KOPT-K1 (cell line): Measurements from ENCODE around the gene STPG3.

Experiments
- H3K27ac ChIP-seq: fragments of 200-600 bp; sonication (generic); 2 replicates; pipeline ENCODE4 v1.5.1; 2016; ENCODE audit warnings: antibody characterized with exemption, mild to moderate bottlenecking, low read depth, low read length; ENCODE audit not compliant: poor library complexity, severe bottlenecking
- H3K36me3 ChIP-seq: fragments of 200-600 bp; sonication (generic); 2 replicates; pipeline ENCODE4 v1.5.1; 2017; ENCODE audit warnings: antibody characterized with exemption, mild to moderate bottlenecking, low read length, moderate library complexity; ENCODE audit not compliant: insufficient read depth
- H3K9me3 ChIP-seq: fragments of 200-600 bp; sonication (generic); 2 replicates; pipeline ENCODE4 v1.5.1; 2017; ENCODE audit warnings: antibody characterized with exemption, low read length, mild to moderate bottlenecking; ENCODE audit not compliant: insufficient read depth, poor library complexity, severe bottlenecking

Gene STPG3

DNA sequence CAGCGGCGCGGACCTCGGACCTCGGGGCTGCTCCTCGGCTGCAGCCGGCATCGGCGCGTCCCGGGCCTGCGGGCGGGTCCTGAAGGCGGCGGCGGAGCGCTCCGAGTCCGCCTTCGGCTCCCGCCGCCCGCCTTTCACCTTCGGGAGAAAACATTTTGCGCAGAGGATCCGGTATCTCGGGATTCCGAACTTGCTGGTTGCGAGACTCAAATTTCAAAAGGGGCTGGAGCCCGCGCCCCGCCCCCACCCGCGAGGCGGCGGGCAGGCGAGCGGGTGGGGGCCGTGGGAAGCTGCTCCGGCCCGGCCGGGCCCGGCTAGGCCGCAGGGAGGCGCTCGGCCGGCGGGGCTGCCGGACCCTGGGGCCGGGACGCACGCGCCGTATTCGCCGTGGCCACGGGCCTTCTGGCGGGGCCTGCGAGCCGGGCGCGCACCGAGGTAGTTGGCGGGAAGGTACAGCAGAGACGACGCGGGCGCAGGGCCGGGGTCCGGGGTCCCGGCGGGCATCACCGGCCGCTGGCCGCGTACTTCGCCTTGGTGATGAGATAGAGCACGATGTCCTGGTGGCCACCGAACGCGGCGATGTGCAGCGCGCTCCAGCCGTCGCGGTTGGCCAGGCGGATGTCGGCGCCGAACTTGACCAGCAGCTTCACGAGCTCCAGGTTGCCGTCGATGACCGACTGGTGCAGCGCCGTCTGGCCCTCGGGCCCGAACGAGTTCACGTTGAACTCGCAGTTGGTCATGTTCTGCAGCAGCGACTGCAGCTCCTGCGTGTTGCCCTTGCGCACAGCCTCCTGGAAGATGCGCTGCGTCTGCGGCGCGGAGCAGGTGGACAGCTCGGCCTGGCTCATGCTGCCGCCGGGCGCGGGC, 50.2 kb downstream of the STPG3 start:
- Histone ChIP-seq H3K9me3 (no peaks in the 10 kb centered on the region), H3K27ac (no peak overlapping the region), H3K36me3 (no peaks in the 10 kb centered on the region)

DNA sequence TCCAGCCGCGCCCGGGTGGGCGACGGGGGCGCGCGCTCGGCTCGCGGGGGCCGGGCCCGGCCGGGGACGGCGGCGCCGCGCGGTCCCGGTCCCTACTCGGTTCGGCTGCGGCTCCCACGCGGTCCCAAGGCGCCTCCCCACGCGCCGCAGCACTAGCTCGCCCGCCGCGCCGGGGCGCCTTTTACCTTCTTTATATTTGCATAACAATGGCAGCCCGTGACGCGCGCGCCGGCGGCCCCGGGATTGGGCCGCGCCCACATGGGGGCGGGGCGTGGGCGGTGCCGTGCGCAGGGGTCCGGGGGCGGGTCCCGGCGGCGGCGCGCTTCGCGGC, 51.0 kb downstream of the STPG3 start, which contains the start of gene NRARP:
Gene NRARP (minus strand): TSS at position 154 of the 331 bp plus-strand sequence. CDS start 343 bp downstream, outside the sequence.
- no peaks in the 10 kb centered on the region for H3K36me3 ChIP-seq
- no peaks in the 10 kb centered on the region for H3K9me3 ChIP-seq
- no peak within 1 kb of the TSS for H3K27ac ChIP-seq

DNA sequence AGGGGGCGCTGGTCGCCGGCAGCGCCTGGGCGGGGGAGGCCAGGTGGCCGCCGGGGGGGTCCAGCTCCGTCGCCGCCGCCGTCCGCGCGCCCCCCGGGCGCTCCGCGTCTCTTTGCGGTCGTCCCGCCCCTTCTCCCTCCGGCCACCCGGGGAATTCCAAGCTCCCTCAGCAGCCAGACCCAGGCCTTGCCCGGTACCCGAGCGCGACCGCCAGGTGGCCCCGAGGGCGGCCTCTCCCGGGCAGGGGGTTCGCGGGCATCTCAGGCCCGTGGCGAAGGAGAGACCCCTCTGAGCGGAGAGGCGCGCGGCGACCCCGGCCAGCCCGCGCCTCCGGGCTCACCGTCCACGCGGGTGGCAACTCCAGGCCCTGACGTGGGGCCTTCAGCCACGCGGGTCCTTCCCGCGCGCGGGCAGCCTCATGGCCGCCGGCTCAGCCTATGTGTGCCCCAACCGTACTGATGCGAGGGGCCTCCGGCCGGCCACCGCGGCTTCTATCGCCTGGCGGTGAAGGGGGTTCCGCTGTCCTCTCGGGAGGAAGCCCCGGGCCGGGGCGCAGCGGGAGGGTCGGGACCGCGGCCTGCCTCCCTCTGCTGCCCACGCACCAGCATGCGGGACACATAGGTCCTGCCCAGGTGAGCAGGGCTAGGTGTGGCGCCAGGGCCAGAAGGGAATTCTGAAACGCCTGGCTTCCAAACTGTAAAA, 51.5 kb downstream of the STPG3 start:
- no peak overlapping the region for H3K27ac ChIP-seq
- no peaks in the 10 kb centered on the region for H3K9me3 ChIP-seq
- no peaks in the 10 kb centered on the region for H3K36me3 ChIP-seq
